ENCODE results near the gene LRRFIP1.

- TF ChIP-seq CTCF (IDR thresholded peaks at IDR 0.05): no peak
- no peak for TF ChIP-seq EP300 (IDR thresholded peaks at IDR 0.05; ENCODE audit: low read depth)
- TF ChIP-seq POLR2A (IDR thresholded peaks at IDR 0.05): no peak
Observed at GRCh38 chr2:237631007-237631785, 3.8 kb downstream of the LRRFIP1 start.
